ENCODE results near the gene NR2F6.

GRCh38 chr19:17195106-17195505 lies 50.6 kb downstream of the NR2F6 start:
- no peak for TF ChIP-seq POLR2AphosphoS5 (IDR thresholded peaks at IDR 0.05; ENCODE audit: insufficient read depth in 1 of 2, low read depth in 1 of 2)
- TF ChIP-seq, protein P1, sequence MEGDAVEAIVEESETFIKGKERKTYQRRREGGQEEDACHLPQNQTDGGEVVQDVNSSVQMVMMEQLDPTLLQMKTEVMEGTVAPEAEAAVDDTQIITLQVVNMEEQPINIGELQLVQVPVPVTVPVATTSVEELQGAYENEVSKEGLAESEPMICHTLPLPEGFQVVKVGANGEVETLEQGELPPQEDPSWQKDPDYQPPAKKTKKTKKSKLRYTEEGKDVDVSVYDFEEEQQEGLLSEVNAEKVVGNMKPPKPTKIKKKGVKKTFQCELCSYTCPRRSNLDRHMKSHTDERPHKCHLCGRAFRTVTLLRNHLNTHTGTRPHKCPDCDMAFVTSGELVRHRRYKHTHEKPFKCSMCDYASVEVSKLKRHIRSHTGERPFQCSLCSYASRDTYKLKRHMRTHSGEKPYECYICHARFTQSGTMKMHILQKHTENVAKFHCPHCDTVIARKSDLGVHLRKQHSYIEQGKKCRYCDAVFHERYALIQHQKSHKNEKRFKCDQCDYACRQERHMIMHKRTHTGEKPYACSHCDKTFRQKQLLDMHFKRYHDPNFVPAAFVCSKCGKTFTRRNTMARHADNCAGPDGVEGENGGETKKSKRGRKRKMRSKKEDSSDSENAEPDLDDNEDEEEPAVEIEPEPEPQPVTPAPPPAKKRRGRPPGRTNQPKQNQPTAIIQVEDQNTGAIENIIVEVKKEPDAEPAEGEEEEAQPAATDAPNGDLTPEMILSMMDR (IDR thresholded peaks at IDR 0.05) = no peak
